Activated CD8-positive, alpha-beta memory T cell treated with anti-CD3 and anti-CD28 coated beads, Interleukin-2, amount 10 ng/mL, durations not matched to agents 7 days and 5 days (primary cell): ENCODE data around the gene ACOT7. TPM values are rescaled to one million over a fixed set of nuclear protein-coding genes. Genes with fewer than 3 reads are reported as not detected.
"Not testable (repeated sequence)": the region's sequence is repeated elsewhere in the genome, so short reads cannot be mapped to it uniquely, and the experiment has no call there.

Experiments used
- ATAC-seq: fragments of 150-1000 bp; cut with Tn5 transposase; one replicate; pipeline ENCODE4 v1.10.0; 2021; ENCODE audit warnings: moderate library complexity
- CTCF ChIA-PET: fragments of 350-600 bp; sonication (Branson Sonifier 250); formaldehyde crosslinking; loops from one replicate; lab custom pipeline; 2021; ENCODE audit warnings: antibody characterized with exemption; lab: Charles Lee
- DNase-seq: peaks from one replicate; pipeline ENCODE4 v3.0.0-alpha.2; 2020
- H3K27ac Mint-ChIP-seq: one replicate; pipeline ENCODE4 v1.8.0; 2021; ENCODE audit warnings: mild to moderate bottlenecking, mixed read lengths
- H3K27me3 Mint-ChIP-seq: one replicate; pipeline ENCODE4 v1.8.0; 2021; ENCODE audit warnings: mixed read lengths
- H3K36me3 Mint-ChIP-seq: one replicate; pipeline ENCODE4 v1.8.0; 2021; ENCODE audit warnings: mild to moderate bottlenecking, mixed read lengths
- H3K4me1 Mint-ChIP-seq: one replicate; pipeline ENCODE4 v1.8.0; 2021; ENCODE audit warnings: mixed read lengths
- H3K4me3 Mint-ChIP-seq: one replicate; pipeline ENCODE4 v1.8.0; 2021; ENCODE audit warnings: mild to moderate bottlenecking, moderate library complexity, mixed read lengths
- H3K9me3 Mint-ChIP-seq: one replicate; pipeline ENCODE4 v1.8.0; 2022; ENCODE audit warnings: low read depth, mixed read lengths
- total RNA-seq, 2 experiments: library from RNA; stranded (reverse); gene quantifications; one replicate each; pipeline ENCODE4 v1.2.3, GENCODE V29; 2021

The ACOT7 gene
- total RNA-seq, result 10 to 100 TPM; 81.3 to 87.0 TPM

GRCh38 chr1:6393400-6394187 lies at the start of gene ACOT7:
Gene ACOT7 (minus strand): TSS chr1:6393767. CDS start chr1:6393399, 368 bp downstream.
- DNase-seq, result peak; percentile 93
- Mint-ChIP-seq H3K9me3 (no peaks in the 10 kb centered on the region), H3K27me3 (no peaks in the 10 kb centered on the region), H3K4me3 (peak within 1 kb of the TSS; percentile 84), H3K4me1 (peaks cover 35% of the 10 kb centered on the region), H3K27ac (peak within 1 kb of the TSS; percentile 92), H3K36me3 (no peaks in the 10 kb centered on the region)
- CTCF ChIA-PET, result interaction anchor here (0.6 to 9.2 kb wide), 18 partner anchors 9 to 648 kb away, joined by 3 to 58 read pairs (median 7); no protein-coding TSS in a partner anchor
- peak; percentile 89 for ATAC-seq

- Mint-ChIP-seq H3K9me3 (no peaks in the 10 kb centered on the region), H3K4me1 (peaks cover 3% of the 10 kb centered on the region), H3K27ac (no peak overlapping the region), H3K27me3 (peaks cover 42% of the 10 kb centered on the region), H3K4me3 (no peak overlapping the region), H3K36me3 (no peaks in the 10 kb centered on the region)
- DNase-seq (no peak), ATAC-seq (no peak)
- CTCF ChIA-PET, result interaction anchor here (0.9 to 8.9 kb wide), 11 partner anchors 9 to 205 kb away, joined by 3 to 102 read pairs (median 4); partner anchors contain the start of gene HES2
Measured at GRCh38 chr1:6441586-6441985, 48.0 kb upstream of the ACOT7 start.

GRCh38 chr1:6440198-6441126 lies 46.9 kb upstream of the ACOT7 start:
- DNase-seq, result peak; percentile 81
- Mint-ChIP-seq H3K27ac (no peak overlapping the region), H3K4me3 (no peak overlapping the region), H3K36me3 (no peaks in the 10 kb centered on the region), H3K4me1 (peaks cover 3% of the 10 kb centered on the region), H3K9me3 (no peaks in the 10 kb centered on the region), H3K27me3 (peaks cover 33% of the 10 kb centered on the region)
- peak; percentile 86 for ATAC-seq
- CTCF ChIA-PET, result interaction anchor here (0.7 to 8.9 kb wide), 21 partner anchors 8 to 206 kb away, joined by 3 to 102 read pairs (median 4); partner anchors contain the start of genes HES2, ICMT and PLEKHG5

GRCh38 chr1:6438047-6438525 lies 44.5 kb upstream of the ACOT7 start:
- Mint-ChIP-seq H3K4me1 (peaks cover 3% of the 10 kb centered on the region), H3K36me3 (no peaks in the 10 kb centered on the region), H3K27ac (no peak overlapping the region), H3K27me3 (peaks cover 34% of the 10 kb centered on the region), H3K9me3 (no peaks in the 10 kb centered on the region), H3K4me3 (no peak overlapping the region)
- CTCF ChIA-PET, result interaction anchor here (0.5 to 8.9 kb wide), 41 partner anchors 10 to 753 kb away, joined by 3 to 102 read pairs (median 4); partner anchors contain the start of genes ESPN, HES2, PLEKHG5 and RPL22
- ATAC-seq, result peak; percentile 62
- DNase-seq, result peak; percentile 83

- CTCF ChIA-PET, result interaction anchor here (0.5 to 8.9 kb wide), 35 partner anchors 11 to 752 kb away, joined by 3 to 102 read pairs (median 5); partner anchors contain the start of genes ESPN, HES2, PLEKHG5 and TNFRSF25
- ATAC-seq, H3K9me3 Mint-ChIP-seq, H3K27ac Mint-ChIP-seq, H3K4me1 Mint-ChIP-seq, H3K4me3 Mint-ChIP-seq, H3K36me3 Mint-ChIP-seq, DNase-seq: not testable (repeated sequence)
- H3K27me3 Mint-ChIP-seq, result peaks cover 33% of the 10 kb centered on the region
Measured at GRCh38 chr1:6437012-6437700, 43.6 kb upstream of the ACOT7 start.

- H3K36me3 Mint-ChIP-seq, H3K4me3 Mint-ChIP-seq, H3K9me3 Mint-ChIP-seq, H3K27ac Mint-ChIP-seq, DNase-seq, ATAC-seq, H3K4me1 Mint-ChIP-seq: not testable (repeated sequence)
- peaks cover 28% of the 10 kb centered on the region for H3K27me3 Mint-ChIP-seq
- CTCF ChIA-PET, result interaction anchor here (0.5 to 8.9 kb wide), 6 partner anchors 14 to 189 kb away, joined by 4 to 102 read pairs (median 26); partner anchors contain the start of gene HES2
Measured at GRCh38 chr1:6436277-6436676, 42.7 kb upstream of the ACOT7 start.

GRCh38 chr1:6435547-6435946 lies 42.0 kb upstream of the ACOT7 start:
- Mint-ChIP-seq H3K4me1 (no peaks in the 10 kb centered on the region), H3K36me3 (no peaks in the 10 kb centered on the region), H3K4me3 (no peak overlapping the region), H3K9me3 (no peaks in the 10 kb centered on the region), H3K27ac (no peak overlapping the region), H3K27me3 (peaks cover 26% of the 10 kb centered on the region)
- ATAC-seq, result no peak
- no peak for DNase-seq
- CTCF ChIA-PET, result interaction anchor here (0.5 to 8.9 kb wide), 3 partner anchors 9 to 88 kb away, joined by 3 to 102 read pairs (median 3); partner anchors contain the start of gene HES2

GRCh38 chr1:6435129-6435528 lies 41.6 kb upstream of the ACOT7 start:
- no peak overlapping the region for H3K4me3 Mint-ChIP-seq
- H3K27me3 Mint-ChIP-seq, result peaks cover 30% of the 10 kb centered on the region
- CTCF ChIA-PET, result interaction anchor here (0.5 to 8.9 kb wide), 3 partner anchors 8 to 88 kb away, joined by 3 to 102 read pairs (median 3); partner anchors contain the start of gene HES2
- H3K9me3 Mint-ChIP-seq, result no peaks in the 10 kb centered on the region
- H3K4me1 Mint-ChIP-seq, result no peaks in the 10 kb centered on the region
- H3K27ac Mint-ChIP-seq, result no peak overlapping the region
- H3K36me3 Mint-ChIP-seq, result no peaks in the 10 kb centered on the region
- DNase-seq (no peak), ATAC-seq (no peak)

GRCh38 chr1:6434186-6434585 lies 40.6 kb upstream of the ACOT7 start:
- no peak for DNase-seq
- H3K4me3 Mint-ChIP-seq, result no peak overlapping the region
- H3K4me1 Mint-ChIP-seq, result no peaks in the 10 kb centered on the region
- H3K27me3 Mint-ChIP-seq, result peaks cover 29% of the 10 kb centered on the region
- CTCF ChIA-PET, result interaction anchor here (0.6 to 3.6 kb wide), 2 partner anchors 11 to 19 kb away, joined by 3 to 17 read pairs; no protein-coding TSS in a partner anchor
- H3K27ac Mint-ChIP-seq, result no peak overlapping the region
- no peaks in the 10 kb centered on the region for H3K9me3 Mint-ChIP-seq
- H3K36me3 Mint-ChIP-seq, result no peaks in the 10 kb centered on the region
- no peak for ATAC-seq

- not testable (repeated sequence) for H3K36me3 Mint-ChIP-seq, H3K9me3 Mint-ChIP-seq, H3K4me1 Mint-ChIP-seq, H3K4me3 Mint-ChIP-seq, DNase-seq, H3K27ac Mint-ChIP-seq, ATAC-seq
- CTCF ChIA-PET, result interaction anchor here (0.7 to 3.6 kb wide), 5 partner anchors 8 to 209 kb away, joined by 3 to 17 read pairs (median 3); no protein-coding TSS in a partner anchor
- H3K27me3 Mint-ChIP-seq, result peaks cover 24% of the 10 kb centered on the region
Measured at GRCh38 chr1:6431645-6432579, 38.3 kb upstream of the ACOT7 start.

- not testable (repeated sequence) for H3K4me3 Mint-ChIP-seq, H3K27ac Mint-ChIP-seq, H3K36me3 Mint-ChIP-seq, H3K9me3 Mint-ChIP-seq, DNase-seq, H3K4me1 Mint-ChIP-seq, ATAC-seq
- peaks cover 40% of the 10 kb centered on the region for H3K27me3 Mint-ChIP-seq
- CTCF ChIA-PET, result interaction anchor here (0.9 to 1.4 kb wide), 5 partner anchors 11 to 82 kb away, joined by 3 read pairs; no protein-coding TSS in a partner anchor
Measured at GRCh38 chr1:6429660-6430411, 36.3 kb upstream of the ACOT7 start.
